HG03565 (cell line): ENCODE results near the gene SPIC.
"Not testable (repeated sequence)": the region's sequence is repeated elsewhere in the genome, so short reads cannot be mapped to it uniquely, and the experiment has no call there.

Experiments
- ATAC-seq: cut with Tn5 transposase; IDR thresholded peaks from one replicate; pipeline ENCODE4 v1.9.1; 2021; ENCODE audit warnings: mild to moderate bottlenecking, moderate library complexity; ENCODE audit not compliant: unreplicated experiment

Gene SPIC

DNA sequence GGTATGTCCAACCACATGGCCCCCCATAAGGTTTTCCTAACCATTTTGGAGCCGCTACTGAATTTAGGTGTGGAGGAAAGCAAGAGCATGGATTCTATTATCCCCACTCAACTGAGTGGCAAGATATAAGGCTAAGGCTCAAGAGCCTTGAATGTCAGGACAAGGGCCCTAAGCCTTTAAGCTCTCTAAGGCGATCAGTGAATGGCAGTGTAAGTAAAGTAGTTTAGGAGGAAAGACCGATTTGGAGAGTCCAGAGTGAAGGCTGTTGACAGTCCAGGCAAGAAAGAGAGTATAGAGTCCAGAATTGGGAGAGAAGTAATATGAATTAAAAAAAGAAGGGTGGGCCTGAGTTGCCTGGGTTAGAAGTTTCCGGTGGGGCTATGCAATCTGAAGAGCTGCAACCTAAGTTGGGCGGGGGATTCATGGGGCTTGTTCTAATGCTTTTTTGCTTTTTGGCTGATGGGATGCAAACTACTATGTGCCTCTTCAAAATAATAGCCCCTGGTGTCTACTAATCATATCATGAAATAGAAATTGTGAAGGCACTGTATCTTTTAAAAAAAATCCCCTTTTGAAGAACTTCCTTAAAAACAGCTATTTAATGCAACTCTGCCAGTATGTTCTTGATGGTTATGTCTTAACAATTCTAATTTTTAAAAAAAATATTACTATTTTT is at the start of gene SPIC:
Gene SPIC (plus strand): TSS at position 626 of the 676 bp plus-strand sequence. CDS start 1,569 bp downstream, outside the sequence.
- no peak for ATAC-seq

DNA sequence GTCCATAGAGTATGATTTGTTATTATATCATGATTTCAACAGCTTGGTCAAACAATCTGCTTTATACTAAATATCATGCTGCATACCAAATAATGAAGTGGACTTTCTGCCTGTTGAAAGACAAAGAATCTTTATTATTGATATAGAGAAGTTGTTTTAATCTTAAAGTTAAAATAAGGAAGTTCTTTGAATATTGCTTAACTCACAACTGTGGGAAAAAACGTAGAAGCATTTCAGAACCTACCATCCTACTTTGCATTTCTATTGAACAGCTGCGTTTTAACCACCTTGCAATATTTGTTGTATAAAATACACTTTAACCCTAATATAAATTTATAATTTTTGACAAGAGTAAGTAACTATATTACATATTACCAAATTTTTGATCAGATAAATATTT is 44.7 kb upstream of the SPIC start:
- no peak for ATAC-seq

DNA sequence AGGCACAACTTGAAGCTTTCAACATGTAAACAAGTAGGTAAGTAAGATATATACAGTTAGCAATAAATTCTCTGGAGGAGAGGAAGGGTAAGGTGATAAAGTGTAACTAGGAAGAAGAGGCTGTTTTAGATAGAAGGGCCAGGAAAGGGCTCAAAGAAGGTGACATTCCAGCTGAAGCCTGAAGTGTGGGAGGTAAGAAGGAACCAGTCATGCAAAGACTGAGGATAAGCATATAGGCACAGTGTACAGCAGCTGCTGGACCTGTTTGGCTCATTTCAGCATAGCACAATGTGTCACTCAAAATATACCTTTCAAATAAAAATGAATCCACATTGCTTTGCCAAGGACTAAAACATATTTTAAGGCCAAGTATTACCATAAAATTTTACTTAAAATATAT is 39.0 kb upstream of the SPIC start:
- ATAC-seq = no peak

DNA sequence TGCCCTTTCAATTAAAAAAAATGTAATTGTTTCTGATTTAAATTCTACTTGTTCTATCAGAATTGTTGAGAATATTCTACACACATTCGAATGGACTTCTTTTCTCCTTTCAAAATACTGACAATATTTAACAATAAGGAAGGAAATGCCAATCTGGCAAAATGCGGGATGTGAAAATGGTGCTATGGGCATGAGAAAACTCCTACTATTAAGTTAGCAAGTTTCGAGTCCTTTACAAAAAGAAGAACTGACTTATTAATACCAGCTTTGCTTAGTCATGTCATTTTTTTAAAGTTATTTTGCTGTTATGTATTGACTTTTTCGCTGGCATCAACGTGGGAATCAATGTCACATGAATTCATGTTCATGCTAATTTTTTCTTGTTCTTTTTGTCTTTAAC is 35.9 kb upstream of the SPIC start:
- ATAC-seq = no peak

DNA sequence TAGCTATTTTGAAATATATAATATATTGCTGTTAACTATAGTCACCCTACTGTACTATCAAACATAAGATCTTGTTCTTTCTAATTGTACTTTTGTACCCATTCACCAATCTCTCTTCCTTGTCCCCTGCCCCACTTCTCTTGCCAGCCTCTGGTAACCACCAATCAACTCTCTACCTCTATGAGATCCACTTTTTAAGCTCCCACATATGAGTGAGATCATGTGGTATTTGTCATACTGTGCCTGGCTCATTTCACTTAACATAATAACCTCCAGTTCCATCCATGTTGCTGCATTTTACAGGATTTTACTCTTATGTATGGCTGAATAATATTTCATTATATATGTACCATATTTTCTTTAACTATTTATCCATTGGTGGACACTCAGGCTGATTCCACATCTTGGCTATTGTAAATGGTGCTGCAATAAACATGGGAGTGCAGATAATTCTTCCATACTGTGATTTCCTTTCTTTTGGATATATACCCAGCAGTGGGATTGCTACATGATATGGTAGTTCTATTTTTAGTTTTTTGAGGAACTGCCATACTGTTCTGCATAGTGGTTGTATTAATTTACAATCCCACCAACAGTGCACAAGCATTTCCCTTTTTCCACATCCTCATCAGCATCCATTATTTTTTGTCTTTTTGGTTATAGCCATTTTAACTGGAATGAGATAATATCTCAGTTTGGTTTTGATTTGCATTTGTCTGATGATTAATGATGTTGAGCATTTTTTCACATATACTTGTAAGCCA is 33.5 kb upstream of the SPIC start:
- ATAC-seq = no peak

DNA sequence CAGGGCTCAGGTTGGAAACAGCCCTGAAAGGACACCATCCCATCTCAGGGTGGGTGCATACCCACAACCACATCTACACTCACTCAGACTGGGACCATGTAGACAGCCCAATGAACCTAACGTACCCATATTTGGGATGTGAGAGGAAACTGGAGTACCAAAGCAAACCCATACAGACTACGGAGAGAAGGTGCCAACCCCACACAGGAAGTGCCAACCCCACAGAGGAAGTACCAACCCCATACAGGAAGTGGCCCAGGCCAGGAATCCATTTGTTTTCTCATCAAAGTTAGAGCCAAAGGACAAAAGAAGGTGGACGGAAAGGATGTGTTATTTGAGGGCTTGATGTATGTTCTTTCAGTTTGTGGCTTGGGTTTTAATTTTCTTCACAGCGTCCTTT is 19.5 kb upstream of the SPIC start:
- no peak for ATAC-seq

DNA sequence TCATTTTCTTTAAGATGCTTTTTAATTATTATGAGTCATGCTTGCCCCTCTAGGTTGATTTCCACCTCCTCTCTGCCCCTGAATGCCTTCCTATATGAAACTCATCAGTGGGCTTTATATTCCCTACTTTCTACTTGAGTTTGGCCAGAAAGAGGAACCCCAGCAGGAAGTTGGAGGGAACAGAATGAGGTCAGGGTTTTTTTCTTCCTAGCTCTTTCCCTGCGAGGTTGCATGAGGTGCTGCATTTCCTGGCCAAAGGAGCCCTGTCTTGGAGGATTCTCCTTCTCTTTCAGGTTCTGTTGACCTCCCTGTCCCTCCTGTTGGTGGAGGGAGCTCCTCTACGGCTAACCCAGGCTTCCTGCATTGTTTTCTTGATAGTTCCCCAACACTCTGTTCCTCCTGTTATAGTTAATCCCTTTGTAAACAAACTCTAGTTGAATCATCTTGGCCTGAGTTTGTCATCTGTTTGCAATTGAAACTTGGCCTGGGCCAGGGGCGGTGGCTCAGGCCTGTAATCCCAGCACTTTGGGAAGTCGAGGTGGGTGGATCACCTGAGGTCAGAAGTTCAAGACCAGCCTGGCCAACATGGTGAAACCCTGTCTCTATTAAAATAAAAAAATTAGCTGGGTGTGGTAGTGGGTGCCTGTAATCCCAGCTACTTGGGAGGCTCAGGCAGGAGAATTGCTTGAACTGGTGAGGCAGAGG is 15.3 kb upstream of the SPIC start:
- ATAC-seq = no peak

DNA sequence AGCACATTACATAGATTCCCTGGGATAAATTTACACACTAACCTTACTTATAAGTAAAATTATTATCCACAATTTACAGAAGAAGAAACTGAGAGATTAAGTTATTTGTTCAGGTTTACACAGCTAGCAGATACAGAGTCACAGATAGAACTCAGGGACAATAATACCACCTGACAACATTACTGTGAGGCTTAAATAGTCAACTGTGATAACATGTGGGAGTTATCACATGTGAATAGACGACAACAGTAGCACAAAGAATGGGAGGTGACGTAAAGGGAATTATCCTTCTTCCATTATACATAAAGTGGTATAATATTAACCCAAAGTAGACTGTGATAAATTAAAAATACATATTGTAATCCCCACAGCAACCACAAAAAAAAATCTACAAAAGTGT is 6.2 kb upstream of the SPIC start:
- no peak for ATAC-seq

DNA sequence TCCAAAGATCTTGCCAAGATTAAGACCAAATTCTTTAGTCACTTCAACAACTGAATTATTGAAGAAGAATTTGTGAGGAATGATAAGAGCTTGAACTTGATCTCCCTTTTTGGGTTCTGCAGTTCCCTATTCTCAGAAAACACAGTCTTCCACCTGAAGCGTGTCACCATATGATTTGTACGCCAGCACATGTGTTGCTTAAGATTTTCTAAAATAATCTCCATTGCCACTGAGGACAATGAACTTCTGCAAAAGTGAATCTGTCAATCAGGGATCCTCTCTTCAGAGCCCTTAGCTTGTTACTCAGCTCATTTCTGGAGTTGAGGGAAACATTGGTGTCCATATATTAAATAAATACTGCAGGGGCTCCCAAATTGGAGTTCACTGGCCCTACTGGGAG is 4.2 kb upstream of the SPIC start:
- ATAC-seq = no peak

DNA sequence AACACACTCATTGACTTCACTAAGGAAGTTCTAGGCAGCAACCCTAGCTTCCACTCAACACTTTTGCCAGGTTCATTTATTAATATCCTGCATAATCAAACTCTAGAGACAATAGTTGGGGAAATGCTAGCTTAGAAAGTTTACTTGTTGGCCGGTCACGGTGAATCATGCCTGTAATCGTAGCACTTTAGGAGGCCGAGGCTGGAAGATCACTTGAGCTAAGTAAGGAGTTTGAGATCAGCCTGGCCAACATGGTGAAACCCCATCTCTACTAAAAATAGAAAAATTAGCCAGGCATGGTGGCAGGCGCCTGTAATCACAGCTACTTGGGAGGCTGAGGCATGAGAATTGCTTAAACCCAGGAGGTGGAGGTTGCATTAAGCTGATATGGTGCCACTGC is 3.3 kb upstream of the SPIC start:
- ATAC-seq = not testable (repeated sequence)

DNA sequence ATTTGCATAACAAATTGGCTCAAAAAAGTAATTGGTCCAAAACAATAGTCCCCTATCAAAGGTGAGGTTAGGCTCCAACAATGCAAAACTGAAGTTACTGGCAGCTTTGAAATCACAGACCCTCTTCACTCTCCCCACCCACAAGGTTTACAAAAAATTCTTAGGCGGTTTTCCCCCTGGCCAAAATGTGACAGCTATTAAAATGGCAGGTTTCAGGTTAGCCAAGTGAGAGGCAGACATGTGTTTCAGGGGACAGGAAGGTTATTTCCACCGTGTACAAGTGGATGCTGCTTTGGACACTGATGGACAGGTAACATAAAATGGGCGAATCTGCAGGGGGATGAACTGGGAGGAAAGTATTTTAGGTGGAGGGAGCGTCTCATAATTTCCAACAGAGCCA is 888 bp upstream of the SPIC start:
- no peak for ATAC-seq

DNA sequence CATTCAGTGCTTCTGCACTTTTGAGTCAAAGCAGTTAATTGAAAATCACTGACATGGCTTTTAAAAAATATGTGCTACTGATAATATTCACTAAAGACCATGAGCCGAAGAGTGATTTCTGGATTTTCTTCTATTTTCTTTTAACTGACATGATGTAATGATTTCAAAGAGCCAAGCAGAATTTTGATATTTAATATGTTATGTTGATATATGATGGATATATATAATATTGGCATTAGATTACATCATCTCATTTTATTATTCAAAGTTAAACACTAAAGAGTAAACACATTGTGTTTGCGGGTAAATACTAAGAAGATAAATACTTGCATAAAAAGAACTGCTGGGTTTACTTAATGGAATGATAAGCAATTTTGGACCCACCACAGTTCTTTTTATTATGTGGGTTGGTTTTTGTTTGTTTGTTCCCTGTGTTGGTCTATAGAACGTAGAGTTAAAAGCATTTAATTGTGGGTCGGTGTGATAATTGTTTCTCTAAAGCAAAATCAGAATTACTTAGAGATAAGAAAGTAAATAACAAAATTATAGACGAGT is 692 bp downstream of the SPIC start:
- no peak for ATAC-seq

DNA sequence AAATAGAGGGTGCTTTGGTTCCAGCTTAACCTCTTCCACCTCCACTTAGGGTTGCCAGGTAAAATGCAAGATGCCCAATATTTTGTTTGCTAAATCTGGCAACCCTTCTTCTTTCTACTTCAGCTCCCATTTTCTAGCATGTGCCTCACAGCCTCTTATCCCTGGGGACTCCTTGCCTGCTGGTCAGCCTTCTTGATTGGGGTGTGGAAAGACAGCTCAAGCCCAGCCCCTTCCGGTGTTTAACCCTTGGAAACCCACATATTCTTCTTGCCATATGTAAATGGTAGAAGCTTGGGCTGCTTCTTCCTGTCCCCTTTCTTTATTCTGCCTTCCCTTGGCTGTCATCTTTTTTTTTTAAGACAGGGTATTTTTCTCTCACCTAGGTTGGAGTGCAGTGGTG is 5.7 kb downstream of the SPIC start:
- ATAC-seq = no peak

DNA sequence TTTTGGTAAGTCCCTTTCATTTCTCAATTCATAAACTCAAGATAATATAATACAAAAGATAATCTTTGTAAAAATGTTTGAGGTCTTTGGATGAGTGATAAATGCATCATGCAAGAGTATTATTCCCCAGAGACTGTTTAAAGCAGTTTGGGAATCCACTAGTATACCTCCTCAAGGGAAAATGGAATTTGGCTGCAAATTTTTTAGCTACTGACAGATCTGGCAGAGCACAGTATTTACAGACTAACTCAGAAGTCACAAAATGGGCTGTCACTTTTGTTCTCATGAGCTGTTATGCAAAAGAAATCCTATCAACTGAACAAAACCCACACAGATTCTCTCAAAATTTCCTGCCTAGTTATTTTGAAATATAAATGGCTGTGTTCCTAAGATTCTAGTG is 9.9 kb downstream of the SPIC start:
- no peak for ATAC-seq

DNA sequence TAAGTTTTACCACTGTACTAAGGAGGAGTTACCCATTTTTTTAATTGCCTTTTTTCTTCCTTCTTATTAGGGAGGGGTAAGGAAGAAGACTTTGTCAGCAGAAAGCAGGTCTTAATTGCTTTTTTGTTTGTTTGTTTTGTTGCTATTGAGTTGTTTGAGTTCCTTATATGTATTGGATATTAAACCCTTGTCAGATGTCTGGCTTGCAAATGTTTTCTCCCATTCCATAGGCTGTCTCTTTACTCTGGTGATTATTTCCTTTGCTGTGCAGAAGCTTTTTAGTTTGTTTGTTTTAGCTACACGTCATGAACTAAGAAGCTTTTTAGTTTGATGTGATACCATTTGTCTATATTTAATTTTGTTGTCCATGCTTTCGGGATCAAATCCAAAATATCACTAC is 13.3 kb downstream of the SPIC start:
- ATAC-seq = no peak

DNA sequence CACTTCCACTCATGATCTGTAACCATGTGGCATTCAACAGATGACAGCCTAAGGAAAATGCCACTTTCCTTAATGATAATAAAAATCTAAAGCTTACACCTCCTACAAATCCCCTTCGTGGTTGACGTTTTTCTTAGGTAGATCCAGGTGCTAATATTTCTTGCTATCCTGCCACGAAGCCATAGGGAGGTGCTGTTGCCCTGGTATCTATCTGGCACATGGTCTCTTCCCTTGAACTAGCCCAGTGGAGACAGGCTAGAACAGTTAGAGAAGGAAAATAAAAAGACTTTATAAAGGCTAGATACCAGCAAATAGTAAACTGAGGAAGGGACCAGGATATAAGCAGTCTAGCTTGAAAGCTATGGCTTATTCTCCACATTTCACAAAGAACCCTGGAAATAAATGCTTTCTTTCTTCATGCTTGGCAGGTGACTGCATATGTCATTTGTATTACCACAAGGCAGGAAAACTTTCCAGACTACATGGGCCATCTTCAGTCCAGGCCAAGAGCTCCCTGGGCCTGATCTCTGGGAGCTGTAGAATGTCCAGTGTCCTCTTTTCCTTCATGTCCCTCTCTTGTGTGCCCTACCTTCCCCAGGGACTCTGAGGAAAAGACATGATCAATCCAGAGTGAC is 15.3 kb downstream of the SPIC start:
- no peak for ATAC-seq

DNA sequence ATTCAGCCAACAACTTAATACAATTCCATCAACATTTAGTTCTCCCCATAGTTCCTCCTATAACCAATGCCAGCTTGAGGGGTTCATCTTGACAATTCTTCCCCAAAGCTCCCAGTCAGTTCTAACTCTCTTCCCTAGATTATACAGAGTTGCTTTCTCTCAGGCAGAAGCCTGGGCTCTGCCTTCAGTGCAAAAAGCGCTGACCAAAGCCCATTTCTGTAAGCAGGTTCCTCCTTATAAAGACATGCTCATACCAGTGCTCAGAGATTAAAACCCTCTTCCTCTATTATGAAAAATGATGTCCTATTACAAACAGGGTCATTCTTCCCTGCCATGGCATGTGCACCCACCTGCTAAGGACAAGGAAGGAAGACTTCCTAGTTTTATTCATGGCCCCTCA is 16.2 kb downstream of the SPIC start:
- no peak for ATAC-seq

DNA sequence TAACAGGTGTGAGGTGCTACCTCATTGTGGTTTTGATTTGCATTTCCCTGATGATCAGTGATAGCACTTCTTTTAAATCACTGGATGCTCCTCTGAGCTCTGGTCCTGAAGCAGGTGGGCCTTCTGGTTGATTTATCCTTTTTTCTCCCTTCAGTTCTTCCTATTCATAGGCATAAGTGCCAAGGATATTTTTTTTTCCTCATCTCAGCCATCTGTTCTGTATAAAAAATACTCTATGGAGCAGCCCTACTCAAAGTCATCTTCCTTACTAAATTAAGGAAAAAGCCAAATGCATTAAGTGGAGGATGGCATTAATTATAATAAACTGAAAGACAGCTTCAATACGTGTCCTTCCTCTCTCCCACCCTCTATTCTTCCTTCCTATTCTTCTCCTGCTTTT is 18.4 kb downstream of the SPIC start:
- no peak for ATAC-seq

DNA sequence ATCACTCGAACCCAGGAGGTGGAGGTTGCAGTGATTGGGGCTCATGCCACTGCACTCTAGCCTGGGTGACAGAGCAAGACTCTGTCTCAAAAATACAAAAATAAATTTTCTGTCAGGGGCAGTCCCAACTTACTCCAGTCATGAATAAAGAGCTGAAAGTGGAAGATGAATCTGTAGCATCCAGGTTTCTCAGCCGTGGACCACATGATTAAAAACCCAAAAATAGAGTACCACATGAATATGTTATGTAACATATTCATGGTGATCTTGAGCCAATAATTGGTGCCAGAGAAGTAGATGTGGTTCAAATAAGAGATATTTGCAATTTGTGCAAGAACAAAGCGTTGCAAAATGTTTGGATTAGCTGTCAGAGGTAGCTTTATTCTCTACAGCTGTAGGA is 23.1 kb downstream of the SPIC start:
- no peak for ATAC-seq

DNA sequence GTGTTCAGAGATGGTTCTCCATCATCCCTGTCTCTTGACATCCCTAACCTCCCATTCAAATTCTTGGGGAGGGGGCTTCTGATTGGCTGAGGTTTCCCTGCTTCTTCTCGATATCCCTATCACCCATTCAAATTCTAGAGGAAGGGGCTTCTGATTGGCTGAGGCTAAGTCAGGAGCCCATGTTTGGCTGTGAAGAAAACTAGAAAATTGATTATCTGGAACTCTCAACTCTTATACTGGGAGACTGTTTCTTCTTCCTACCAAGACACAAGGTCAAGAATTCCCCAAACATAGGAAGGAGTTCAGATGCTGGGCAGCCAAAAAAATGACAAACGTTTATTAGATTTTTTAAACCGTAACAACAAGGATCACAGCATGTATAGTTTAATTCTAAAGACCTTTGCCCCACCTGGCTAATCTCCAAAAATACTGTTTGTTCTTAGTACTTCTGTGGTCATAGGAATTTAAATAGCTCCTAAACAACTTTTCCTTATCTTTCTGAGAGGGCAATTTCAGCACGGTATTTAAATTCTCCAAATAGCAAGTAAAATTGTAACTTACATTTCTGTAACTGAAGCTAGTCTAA is 26.4 kb downstream of the SPIC start:
- ATAC-seq = no peak

DNA sequence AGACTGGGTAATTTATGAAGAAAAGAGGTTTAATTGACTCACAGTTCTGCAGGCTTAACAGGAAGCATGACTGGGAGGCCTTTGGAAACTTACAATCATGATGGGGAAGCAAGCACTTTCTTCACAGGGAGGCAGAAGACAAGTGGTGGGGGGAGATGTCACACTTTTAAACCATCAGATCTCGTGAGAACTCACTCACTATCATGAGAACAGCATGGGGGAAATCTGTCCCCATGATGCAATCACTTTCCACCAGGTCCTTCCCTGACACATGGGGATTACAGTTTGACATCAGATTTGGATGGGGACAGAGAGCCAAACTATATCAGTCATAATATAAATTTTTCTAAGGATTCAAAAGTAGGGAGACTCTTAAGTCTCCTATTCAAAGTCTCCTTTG is 46.0 kb downstream of the SPIC start:
- no peak for ATAC-seq
